Measurements from ENCODE around the gene GP5.

DNA sequence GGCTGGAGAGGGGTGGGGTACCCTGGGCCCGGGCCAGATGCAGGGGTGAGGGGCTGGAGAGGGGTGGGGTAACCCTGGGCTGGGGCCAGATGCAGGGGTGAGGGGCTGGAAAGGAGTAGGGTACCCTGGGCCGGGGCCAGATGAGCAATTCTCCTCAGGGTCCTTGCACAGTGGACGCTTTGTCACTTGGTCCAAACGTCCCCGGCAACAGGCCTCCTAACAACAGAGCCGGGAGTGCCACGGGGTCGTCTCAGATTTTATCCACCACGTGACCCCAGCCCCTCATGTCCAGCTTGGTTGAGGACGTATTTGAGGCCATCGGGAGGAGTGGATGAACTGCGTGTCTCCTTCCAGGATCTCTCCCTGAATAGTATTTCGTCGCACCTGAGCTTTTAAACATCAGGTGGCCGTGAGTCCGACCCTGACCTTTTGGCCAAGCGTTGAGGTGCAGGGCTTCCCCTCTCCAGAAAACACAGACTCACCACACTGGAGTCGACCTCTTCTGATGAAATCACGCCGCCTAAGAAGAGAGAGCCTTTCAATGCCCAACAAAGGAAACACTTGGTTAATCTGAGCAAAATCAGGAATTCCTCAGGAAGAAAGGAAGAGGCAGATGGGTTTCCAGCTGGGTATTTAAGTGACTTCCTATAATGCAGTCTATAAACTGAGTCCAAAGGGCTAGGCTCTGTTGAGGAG lies 16.7 kb downstream of the GP5 start:
- TF ChIP-seq SP1 (IDR thresholded peaks at IDR 0.05; ENCODE audit: low read depth) (no peak), POLR2AphosphoS5 (IDR thresholded peaks at IDR 0.05; ENCODE audit: low read depth, low read length) (no peak), EZH2phosphoT487 (IDR thresholded peaks at IDR 0.05; ENCODE audit: borderline replicate concordance) (no peak), SIN3A (IDR thresholded peaks at IDR 0.05; ENCODE audit: low read depth) (no peak), YY1 (IDR thresholded peaks at IDR 0.05; ENCODE audit: extremely low read depth, insufficient replicate concordance, low read depth, low read length) (no peak), EZH2 (IDR thresholded peaks at IDR 0.05) (no peak)
- TF ChIP-seq, protein P1, sequence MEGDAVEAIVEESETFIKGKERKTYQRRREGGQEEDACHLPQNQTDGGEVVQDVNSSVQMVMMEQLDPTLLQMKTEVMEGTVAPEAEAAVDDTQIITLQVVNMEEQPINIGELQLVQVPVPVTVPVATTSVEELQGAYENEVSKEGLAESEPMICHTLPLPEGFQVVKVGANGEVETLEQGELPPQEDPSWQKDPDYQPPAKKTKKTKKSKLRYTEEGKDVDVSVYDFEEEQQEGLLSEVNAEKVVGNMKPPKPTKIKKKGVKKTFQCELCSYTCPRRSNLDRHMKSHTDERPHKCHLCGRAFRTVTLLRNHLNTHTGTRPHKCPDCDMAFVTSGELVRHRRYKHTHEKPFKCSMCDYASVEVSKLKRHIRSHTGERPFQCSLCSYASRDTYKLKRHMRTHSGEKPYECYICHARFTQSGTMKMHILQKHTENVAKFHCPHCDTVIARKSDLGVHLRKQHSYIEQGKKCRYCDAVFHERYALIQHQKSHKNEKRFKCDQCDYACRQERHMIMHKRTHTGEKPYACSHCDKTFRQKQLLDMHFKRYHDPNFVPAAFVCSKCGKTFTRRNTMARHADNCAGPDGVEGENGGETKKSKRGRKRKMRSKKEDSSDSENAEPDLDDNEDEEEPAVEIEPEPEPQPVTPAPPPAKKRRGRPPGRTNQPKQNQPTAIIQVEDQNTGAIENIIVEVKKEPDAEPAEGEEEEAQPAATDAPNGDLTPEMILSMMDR (IDR thresholded peaks at IDR 0.05 in 2 of 3, conservative IDR thresholded peaks at IDR 0.05 in 1 of 3; ENCODE audit: borderline replicate concordance in 1 of 3, insufficient read depth in 1 of 3, low read depth in 2 of 3, low read length in 2 of 3): no peak
